Memory B cell (primary cell): Measurements from ENCODE around the gene FAH.

Experiments
- ATAC-seq: fragments of 150-1000 bp; cut with Tn5 transposase; 2 replicates; pipeline ENCODE4 v1.10.0; 2021; ENCODE audit warnings: low read depth, mild to moderate bottlenecking, moderate library complexity
- DNase-seq, 2 donors: peaks; one replicate each; pipeline ENCODE4 v3.0.0; 2022; ENCODE audit warnings: low spot score in 2 of 2
- H3K27ac Mint-ChIP-seq: one replicate; pipeline ENCODE4 v1.8.0; 2022; ENCODE audit warnings: mild to moderate bottlenecking, moderate library complexity, mixed read lengths
- H3K27me3 Mint-ChIP-seq: one replicate; pipeline ENCODE4 v1.8.0; 2022; ENCODE audit warnings: mixed read lengths
- H3K36me3 Mint-ChIP-seq: one replicate; pipeline ENCODE4 v1.8.0; 2022; ENCODE audit warnings: mild to moderate bottlenecking, mixed read lengths
- H3K4me1 Mint-ChIP-seq: one replicate; pipeline ENCODE4 v1.8.0; 2022; ENCODE audit warnings: mixed read lengths
- H3K4me3 Mint-ChIP-seq: one replicate; pipeline ENCODE4 v1.8.0; 2022; ENCODE audit warnings: mild to moderate bottlenecking, moderate library complexity, mixed read lengths
- H3K9me3 Mint-ChIP-seq: one replicate; pipeline ENCODE4 v1.8.0; 2022; ENCODE audit warnings: mixed read lengths

Gene FAH

DNA sequence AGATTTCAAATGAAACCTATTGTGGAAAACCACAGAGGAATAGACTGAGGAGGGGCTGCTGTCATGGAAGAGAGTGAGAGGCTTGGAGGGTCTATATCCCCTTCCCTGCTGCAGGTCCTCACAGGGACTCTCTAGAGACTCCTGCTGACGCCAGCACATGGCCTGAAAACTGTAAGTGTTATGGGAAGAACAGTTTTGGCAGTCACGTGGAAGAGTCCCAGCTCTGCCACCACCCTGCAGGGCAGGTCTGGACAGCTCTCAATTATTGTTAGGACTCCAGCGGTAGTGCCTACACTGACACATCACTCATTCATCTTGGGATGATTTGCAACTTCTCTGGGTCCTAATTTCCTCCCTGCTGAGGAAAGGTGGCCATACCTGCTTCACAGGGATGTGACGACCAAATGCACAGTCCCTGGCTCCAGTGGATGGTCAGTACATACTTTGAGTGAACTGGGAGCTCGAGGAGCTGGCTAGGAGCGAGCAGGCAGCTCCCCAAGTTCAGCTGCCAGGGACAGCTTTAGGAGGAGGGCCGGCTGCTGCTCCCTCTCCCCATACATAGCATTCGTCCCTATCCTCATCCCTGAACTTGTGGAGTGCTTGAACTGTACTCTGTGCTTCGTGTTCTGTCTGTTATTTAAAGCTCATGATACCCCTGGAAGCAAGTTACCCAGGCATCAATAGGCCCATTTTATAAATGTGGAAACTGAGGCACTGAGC is 50.0 kb downstream of the FAH start:
- DNase-seq (no peak), ATAC-seq (no peak)
- H3K9me3 Mint-ChIP-seq = no peaks in the 10 kb centered on the region
- H3K4me1 Mint-ChIP-seq = no peaks in the 10 kb centered on the region
- H3K36me3 Mint-ChIP-seq = no peaks in the 10 kb centered on the region
- no peak overlapping the region for H3K27ac Mint-ChIP-seq
- peaks cover 24% of the 10 kb centered on the region for H3K27me3 Mint-ChIP-seq
- no peak overlapping the region for H3K4me3 Mint-ChIP-seq

DNA sequence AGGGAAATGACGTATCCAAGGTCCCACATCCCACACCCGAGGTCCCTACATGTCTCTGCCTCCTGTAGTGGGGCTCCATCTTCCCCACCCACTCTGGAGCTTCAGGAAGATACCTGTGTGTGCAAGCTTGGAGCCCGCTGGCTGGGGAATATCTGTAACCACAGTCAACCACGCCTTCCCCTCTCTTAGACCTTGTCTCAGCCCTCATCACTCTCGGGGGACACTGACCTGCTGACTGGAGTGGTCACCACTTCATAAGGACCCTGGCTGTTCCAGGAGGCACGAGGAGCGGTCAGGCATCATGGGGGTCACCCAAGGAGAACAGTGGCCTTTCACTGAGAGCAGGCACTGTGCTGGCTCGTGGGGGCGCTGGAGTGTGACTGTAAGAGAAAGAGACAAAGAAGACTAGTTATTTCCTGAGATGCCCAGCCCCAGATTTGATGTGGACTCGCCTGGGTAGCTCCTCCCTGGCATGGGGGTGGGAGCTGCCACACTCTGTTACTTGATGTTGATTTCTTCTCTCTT is 50.6 kb downstream of the FAH start:
- Mint-ChIP-seq H3K9me3 (no peaks in the 10 kb centered on the region), H3K4me3 (no peak overlapping the region), H3K36me3 (no peaks in the 10 kb centered on the region), H3K27me3 (peaks cover 23% of the 10 kb centered on the region), H3K27ac (no peak overlapping the region), H3K4me1 (no peaks in the 10 kb centered on the region)
- ATAC-seq = no peak
- no peak for DNase-seq

DNA sequence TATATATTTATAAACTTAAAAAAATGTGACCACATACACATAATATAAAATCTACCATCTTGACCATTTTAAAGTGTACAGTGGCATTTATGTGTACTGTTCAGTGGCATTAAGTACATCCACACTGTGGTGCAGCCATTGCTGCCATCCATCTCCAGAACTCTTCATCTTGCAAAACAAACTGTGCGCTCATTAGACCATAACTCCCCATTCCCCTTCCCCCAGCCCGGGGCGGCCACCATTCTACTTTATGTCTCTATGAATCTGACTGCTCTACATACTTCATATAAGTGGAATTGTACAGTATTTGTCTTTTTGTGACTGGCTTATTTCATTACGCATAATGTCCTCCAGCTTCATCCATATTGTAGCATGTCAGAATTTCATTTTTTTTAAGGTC is 51.4 kb downstream of the FAH start:
- Mint-ChIP-seq H3K27ac (no peak overlapping the region), H3K4me1 (no peaks in the 10 kb centered on the region), H3K9me3 (no peaks in the 10 kb centered on the region), H3K27me3 (peaks cover 24% of the 10 kb centered on the region), H3K4me3 (no peak overlapping the region), H3K36me3 (no peaks in the 10 kb centered on the region)
- no peak for ATAC-seq
- no peak for DNase-seq

DNA sequence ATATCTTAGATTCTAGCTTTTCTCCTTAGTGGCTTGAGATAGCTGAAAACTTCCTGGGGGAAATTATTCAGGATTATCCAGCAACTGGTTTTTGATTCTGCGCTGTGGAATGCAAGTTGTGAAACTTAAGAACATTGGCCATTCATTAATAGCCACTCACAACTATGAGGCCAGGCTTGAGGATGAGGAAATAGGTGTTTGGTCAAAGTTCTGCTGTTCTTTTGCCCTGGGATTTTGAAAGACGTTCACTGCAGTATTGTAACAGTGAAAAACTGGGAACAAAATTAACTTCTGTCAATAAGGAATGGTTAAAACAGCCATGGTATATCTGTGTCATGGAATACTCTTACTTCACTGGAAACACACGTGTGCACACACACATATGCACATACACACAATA is 55.1 kb downstream of the FAH start:
- DNase-seq = no peak
- no peaks in the 10 kb centered on the region for H3K36me3 Mint-ChIP-seq
- no peak overlapping the region for H3K27ac Mint-ChIP-seq
- H3K27me3 Mint-ChIP-seq = peaks cover 20% of the 10 kb centered on the region
- H3K9me3 Mint-ChIP-seq = no peaks in the 10 kb centered on the region
- H3K4me1 Mint-ChIP-seq = no peaks in the 10 kb centered on the region
- no peak overlapping the region for H3K4me3 Mint-ChIP-seq
- no peak for ATAC-seq

DNA sequence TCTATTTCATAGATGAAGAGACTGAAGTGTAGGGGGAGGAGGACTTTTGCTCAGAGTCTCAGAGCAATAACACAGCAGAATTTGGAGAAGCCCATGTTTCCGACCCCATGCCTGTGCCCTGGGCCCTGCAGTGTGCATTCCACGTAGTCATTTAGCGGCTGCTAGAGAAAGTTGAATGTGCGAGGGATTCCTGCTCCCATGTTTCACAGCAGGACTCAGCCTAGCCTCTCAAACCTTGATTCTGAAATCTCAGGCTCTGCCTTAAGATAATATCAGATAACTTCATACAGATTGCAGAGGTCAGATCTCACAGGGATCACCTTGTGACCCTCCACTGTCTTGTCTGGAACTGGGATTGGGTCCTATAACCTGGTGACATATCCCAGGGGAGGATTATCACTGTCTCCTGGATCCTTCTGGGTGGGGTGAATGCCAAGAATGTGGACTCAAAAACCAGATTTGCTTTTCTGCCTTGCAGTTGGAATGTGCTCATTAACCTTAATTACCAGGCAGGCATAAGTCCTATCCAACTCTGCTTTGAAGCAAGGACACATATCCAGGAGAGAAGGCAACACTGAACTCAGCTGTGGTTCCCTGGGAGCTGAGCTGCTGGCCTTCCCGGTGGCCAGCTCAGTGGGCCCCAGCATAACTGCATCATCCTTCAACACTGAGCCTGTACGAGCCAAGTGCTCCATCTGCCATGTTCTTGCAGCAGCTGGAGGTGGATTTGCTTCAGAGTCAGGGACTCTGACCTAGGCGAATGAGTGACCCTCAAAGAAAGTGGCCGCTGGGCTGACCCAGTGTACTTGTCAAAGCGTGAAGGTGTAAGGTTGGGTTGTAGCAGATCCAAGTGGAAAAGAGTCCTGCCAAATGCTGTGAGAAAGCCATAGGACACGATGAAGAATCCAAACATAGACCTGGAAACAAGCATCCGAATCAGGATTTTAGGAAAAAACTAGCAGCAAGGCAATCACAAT is 56.2 kb downstream of the FAH start:
- H3K9me3 Mint-ChIP-seq = peaks cover 4% of the 10 kb centered on the region
- peaks cover 23% of the 10 kb centered on the region for H3K27me3 Mint-ChIP-seq
- no peak for ATAC-seq
- DNase-seq = no peak
- H3K36me3 Mint-ChIP-seq = no peaks in the 10 kb centered on the region
- no peak overlapping the region for H3K27ac Mint-ChIP-seq
- no peaks in the 10 kb centered on the region for H3K4me1 Mint-ChIP-seq
- H3K4me3 Mint-ChIP-seq = no peak overlapping the region

DNA sequence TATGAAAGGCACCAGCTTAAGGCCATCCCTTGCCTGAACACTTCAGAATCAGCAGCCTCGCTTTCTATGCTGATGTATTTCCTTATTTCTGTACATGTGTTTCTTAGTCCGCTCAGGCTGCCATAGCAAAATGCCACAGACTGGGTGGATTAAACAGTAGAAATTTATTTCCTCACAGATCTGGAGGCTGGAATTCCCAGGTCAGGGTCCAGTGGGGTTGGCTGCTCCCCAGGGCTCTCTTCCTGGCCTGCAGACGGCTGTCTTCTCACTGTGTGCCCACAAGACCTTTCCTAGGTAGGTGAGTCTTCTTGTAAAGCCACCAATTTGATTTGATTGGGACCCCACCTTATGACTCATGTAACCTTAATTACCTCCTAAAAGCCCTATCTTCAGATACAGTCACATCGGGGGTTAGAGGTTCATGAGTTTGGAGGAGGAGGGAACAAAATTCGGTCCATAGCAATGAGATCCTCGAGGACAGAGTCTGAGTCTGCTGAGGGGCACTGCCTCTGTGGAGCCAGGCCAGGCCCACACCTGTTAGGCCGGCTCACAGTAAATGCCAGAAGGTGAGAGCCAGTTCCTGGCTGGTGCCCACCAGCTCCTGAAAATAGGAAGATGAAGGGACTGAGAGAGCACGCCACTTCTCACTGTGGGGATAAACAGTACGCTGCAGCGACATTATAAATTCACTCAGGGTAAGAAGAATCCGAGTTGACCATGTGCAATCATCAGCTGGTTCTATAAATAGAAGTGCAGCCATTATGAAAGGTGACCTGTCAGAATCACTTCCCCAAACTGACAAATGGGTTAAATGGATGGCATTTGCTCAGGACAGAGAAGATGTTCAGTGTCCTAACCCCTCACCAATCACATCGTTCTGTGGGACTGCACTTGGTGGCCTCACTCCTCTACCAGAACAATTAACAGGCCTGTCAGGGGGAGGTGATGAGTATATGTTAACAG is 58.1 kb downstream of the FAH start:
- H3K27ac Mint-ChIP-seq = no peak overlapping the region
- no peak for DNase-seq
- peaks cover 17% of the 10 kb centered on the region for H3K27me3 Mint-ChIP-seq
- H3K4me1 Mint-ChIP-seq = no peaks in the 10 kb centered on the region
- ATAC-seq = no peak
- no peak overlapping the region for H3K4me3 Mint-ChIP-seq
- peaks cover 4% of the 10 kb centered on the region for H3K9me3 Mint-ChIP-seq
- H3K36me3 Mint-ChIP-seq = no peaks in the 10 kb centered on the region

DNA sequence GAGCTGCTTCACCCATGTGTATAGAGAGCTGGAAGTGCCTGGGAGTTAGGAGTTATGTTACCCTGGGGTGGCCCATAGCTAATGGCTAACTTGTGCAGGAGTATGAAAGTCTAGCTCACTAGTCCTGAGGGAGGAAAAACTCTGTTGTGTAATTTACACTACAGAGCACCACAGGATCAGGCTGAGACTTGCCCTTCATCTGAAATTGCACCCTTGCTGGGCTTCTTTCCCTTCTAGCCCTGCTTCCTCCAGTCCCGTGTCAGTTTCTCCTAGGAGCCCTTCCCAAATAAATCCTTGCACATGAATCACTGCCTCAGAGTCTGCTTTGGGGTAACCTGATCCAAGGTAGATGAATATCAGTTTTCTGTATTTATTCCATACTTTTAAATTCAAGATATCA is 59.2 kb downstream of the FAH start:
- H3K4me1 Mint-ChIP-seq = no peaks in the 10 kb centered on the region
- DNase-seq (no peak), ATAC-seq (no peak)
- no peak overlapping the region for H3K4me3 Mint-ChIP-seq
- H3K27me3 Mint-ChIP-seq = peaks cover 13% of the 10 kb centered on the region
- H3K9me3 Mint-ChIP-seq = peaks cover 4% of the 10 kb centered on the region
- no peak overlapping the region for H3K27ac Mint-ChIP-seq
- no peaks in the 10 kb centered on the region for H3K36me3 Mint-ChIP-seq

DNA sequence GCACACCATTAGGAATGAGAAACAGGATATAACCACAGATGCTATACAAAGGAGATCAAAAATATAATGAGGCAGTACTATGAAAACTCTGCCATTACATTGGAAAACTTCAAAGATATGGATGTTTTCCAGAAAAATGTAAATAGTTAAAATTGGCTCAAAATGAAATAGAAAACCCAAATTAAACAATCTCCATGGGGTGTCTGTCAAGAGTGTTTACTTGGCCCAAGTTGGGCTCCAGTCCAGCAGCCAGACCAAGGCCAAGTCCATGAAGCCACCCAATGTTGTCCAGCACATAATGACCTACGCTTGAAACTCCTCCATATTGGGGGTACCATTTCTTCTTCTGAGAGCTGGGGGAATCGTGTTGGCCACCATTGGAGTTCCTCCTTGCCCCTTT is 62.1 kb downstream of the FAH start:
- H3K4me1 Mint-ChIP-seq = no peaks in the 10 kb centered on the region
- no peak for ATAC-seq
- H3K27ac Mint-ChIP-seq = no peak overlapping the region
- H3K4me3 Mint-ChIP-seq = no peak overlapping the region
- peaks cover 8% of the 10 kb centered on the region for H3K27me3 Mint-ChIP-seq
- DNase-seq = no peak
- peaks cover 4% of the 10 kb centered on the region for H3K9me3 Mint-ChIP-seq
- H3K36me3 Mint-ChIP-seq = no peaks in the 10 kb centered on the region

DNA sequence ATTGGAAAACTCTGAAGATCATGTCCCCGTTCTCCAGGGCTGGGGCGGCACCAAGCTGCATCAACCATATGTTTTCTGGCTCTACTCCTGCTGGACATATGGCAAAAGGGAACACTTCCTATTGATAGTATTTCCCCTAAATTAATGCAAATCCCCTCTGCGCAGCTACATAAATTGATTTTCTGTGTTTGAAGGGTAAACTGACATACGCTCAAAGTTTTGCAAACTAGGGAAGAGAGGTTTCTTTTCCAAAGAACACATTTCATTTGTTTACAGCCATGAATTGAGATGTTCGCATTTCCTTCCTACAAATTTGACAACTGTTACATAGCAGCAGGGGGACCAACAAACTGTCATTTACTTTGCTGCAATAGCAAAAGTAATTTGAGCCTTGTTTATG is 63.3 kb downstream of the FAH start:
- no peak overlapping the region for H3K27ac Mint-ChIP-seq
- H3K36me3 Mint-ChIP-seq = no peaks in the 10 kb centered on the region
- ATAC-seq = no peak
- DNase-seq = no peak
- H3K27me3 Mint-ChIP-seq = peaks cover 5% of the 10 kb centered on the region
- H3K4me3 Mint-ChIP-seq = no peak overlapping the region
- H3K4me1 Mint-ChIP-seq = no peaks in the 10 kb centered on the region
- H3K9me3 Mint-ChIP-seq = peaks cover 4% of the 10 kb centered on the region

DNA sequence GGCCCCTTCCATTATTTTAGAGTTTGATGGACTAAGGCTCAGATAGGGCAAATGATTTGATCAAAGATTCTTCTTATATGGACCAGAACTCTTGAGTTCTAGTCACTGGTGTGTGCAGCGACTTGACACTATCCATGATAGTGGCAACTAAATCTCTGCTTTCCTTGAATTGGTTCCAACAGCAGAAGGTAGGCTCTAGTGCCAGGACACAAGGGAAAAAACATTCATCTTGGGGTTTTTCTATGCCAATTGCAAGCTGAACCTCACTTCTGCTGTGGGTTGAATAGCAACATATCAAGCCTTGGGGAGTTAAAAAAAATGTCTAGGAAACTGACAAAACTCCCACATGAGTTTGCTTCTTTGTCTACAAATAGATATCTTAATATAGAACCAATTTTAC is 64.1 kb downstream of the FAH start:
- Mint-ChIP-seq H3K4me1 (no peaks in the 10 kb centered on the region), H3K27me3 (peaks cover 5% of the 10 kb centered on the region), H3K9me3 (peaks cover 4% of the 10 kb centered on the region), H3K27ac (no peak overlapping the region), H3K36me3 (no peaks in the 10 kb centered on the region), H3K4me3 (no peak overlapping the region)
- ATAC-seq (no peak), DNase-seq (no peak)

DNA sequence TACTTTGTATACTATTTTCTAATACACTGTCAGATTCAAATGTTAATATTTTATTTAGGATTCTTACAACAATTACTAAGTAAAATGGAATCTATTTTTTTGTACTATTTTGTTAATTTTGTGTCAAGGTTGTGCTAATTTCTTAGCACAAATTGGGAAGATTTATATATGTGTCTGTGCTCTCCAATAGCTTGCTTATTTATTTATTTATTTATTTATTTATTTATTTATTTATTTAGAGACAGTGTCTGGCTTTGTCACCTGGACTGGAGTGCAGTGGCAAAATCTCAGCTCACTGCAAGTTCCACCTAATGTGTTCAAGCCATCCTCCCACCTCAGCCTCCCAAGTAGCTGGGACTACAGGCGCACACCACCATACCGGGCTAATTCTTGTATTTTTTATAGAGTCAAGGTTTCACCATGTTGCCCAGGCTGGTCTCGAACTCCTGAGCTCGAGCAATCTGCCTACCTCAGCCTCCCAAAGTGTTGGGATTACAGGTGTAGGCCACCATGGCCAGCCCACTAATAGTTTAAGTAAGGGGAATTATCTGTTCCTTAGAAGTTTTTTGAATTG is 64.6 kb downstream of the FAH start:
- no peak overlapping the region for H3K27ac Mint-ChIP-seq
- H3K27me3 Mint-ChIP-seq = peaks cover 5% of the 10 kb centered on the region
- peaks cover 4% of the 10 kb centered on the region for H3K9me3 Mint-ChIP-seq
- H3K36me3 Mint-ChIP-seq = no peaks in the 10 kb centered on the region
- H3K4me3 Mint-ChIP-seq = no peak overlapping the region
- no peaks in the 10 kb centered on the region for H3K4me1 Mint-ChIP-seq
- ATAC-seq (no peak), DNase-seq (no peak)

DNA sequence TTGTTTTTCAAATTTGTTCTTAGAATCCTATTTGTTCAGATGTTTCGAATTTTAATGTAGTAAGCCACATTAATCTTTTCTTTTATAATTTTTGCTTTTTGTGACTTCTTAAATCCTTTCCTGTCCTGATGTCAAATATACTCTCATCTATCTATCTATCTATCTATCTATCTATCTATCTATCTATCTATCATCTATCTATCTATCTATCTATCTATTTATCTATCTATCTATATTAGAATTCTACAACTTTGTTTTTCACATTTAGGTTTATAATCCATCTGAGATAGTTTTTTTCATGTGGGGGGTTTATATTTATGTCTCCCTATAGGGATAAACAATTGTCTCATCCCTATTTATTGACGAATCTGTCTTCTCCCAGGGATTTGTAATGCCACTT is 67.2 kb downstream of the FAH start:
- Mint-ChIP-seq H3K27me3 (peaks cover 4% of the 10 kb centered on the region), H3K4me1 (no peaks in the 10 kb centered on the region), H3K4me3 (no peak overlapping the region), H3K36me3 (no peaks in the 10 kb centered on the region), H3K9me3 (no peaks in the 10 kb centered on the region), H3K27ac (no peak overlapping the region)
- no peak for ATAC-seq
- no peak for DNase-seq

DNA sequence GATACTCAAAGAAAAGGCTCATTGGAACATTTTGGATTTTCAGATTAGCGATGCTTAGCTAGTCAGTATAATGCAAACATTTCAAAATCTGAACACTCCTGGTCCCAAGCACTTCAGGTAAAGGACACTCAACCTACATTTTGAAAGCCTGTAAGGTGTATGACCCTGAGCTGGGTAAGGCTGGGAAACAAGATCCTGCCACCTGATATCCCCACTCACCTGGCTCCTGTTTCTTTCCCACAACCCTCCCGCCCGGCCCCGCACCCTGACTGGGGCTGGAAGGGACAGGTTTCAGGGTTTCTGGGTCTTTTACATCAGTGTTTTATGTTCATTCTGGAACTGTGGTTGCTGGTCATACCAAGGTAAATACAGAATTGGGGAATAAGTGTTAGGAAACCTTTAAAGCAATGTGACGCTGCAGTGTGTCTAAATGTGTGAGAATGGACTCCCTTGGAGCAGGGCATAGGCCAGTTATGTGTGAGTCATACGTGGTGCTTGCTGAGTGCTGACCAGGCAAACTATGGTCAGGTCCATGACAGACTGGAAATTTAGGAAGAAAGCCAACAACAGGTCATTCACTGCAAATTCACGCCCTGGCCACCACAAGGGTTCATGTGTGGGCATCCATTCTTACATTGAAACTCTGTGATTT is 76.3 kb downstream of the FAH start:
- Mint-ChIP-seq H3K36me3 (peaks cover 4% of the 10 kb centered on the region), H3K27me3 (peaks cover 26% of the 10 kb centered on the region), H3K4me1 (no peaks in the 10 kb centered on the region), H3K9me3 (peaks cover 2% of the 10 kb centered on the region), H3K4me3 (no peak overlapping the region), H3K27ac (no peak overlapping the region)
- DNase-seq = no peak
- no peak for ATAC-seq
